HG03139 (cell line): ENCODE measurements around the gene JAKMIP2.
"Not testable (repeated sequence)": the region's sequence is repeated elsewhere in the genome, so short reads cannot be mapped to it uniquely, and the experiment has no call there.

ENCODE experiments used
- ATAC-seq: cut with Tn5 transposase; IDR thresholded peaks from one replicate; pipeline ENCODE4 v1.9.1; 2021; ENCODE audit not compliant: unreplicated experiment

JAKMIP2 gene

DNA sequence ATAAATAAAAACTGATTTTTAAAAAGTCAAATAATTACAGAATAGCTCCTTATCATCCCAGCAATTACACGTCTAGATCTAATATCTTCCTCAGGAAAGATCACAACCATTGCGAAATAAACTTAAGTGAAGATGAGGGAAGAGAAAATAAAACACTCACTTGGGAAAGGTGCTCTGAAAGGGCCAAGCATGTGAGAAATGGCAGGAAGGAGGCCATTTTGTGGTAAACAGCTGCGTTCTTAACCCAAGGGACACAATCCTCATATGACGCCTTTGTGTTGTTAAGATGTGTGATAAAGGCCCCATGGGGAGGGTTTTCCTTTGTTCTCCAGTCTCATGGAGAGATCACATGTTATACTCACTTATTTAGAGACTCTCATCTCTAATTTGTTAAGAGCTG lies 32.5 kb downstream of the JAKMIP2 start:
- ATAC-seq: no peak

DNA sequence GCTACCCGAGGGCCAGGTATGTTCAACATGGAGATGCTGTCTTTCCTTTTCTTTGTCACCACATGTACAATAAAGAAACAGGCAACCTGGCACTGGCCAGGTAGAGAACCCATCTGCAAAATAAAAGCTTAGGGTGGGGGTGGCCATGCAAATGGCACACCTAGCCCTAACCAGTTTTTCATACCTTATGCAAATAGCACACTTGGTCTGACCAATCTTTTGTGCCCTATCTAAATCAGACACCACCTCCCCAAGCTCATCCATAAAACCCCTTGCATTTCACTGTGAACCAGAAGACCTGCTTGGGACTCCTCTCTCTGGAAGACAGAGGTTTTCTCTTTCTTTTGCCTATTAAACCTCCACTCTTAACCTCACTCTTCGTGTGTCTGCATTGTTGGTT lies 33.9 kb downstream of the JAKMIP2 start:
- no peak for ATAC-seq

DNA sequence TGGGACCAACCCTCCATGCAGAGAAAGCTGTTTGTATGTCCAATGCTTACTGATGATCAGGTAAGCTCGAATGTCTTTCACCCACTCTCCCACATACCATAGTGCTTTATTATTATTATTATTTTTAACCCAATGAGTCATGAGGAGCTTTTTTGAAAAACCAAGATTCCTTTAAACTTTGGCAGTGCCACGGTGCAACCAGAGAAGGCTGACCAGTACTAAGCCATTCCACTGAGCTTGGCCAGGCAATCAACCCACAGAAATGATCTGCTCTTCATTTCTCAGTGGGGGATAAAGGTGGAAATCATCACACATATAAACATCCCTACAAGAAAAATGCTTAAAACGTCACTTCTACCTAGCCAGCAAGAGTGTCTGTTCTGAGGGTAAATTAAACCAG lies 35.5 kb downstream of the JAKMIP2 start:
- ATAC-seq: no peak

DNA sequence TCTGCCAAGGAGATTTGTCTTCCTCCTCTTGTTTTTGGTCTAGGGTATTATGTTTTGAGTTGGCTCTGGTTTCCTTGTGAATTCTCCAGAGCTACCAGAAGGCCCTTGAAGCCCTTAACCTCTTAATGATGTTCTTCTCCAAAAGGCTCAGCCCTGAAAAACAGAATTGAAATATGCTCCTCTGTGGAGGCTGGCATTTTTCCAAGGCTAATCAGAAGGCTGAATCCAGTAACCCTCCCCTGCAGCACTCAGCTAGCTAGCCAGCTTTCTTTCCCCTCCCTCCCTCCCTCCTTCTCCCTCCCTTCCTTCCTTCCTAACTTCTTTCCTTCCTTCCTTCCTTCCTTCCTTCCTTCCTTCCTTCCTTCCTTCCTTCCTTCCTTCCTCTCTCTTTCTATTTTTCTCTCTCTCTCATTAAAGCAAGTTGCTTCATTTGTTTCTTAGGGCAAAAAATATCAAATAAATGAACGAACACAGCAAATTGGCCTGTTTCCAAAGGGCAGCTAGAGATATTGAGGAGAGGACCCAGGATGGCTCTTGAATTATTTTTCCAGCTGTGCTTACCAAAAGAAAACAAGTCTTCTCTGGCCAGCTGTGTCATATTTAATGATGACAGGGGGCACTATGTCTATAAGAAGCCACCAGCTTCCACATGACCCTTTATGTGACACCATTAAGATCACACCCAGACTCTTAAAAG lies 38.7 kb downstream of the JAKMIP2 start:
- ATAC-seq: no peak

DNA sequence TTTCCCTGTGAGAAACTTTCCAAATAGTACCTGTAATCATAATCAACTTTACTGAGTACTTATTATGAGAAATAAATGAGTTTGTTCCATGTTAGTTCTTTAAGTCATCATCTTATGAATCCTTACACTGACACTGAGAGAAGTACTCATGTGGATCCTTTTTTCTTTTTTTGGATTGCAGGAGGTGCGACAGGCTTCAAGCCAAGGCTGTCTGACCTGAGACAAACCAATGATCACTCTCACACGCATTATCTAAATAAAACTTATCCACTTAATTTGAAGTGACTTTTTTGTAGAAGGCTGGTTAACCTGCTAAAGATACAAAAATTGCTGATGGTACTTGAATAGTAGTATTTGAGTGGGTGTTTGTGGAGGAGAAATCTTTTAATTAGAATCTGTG lies 39.5 kb downstream of the JAKMIP2 start:
- ATAC-seq: no peak

DNA sequence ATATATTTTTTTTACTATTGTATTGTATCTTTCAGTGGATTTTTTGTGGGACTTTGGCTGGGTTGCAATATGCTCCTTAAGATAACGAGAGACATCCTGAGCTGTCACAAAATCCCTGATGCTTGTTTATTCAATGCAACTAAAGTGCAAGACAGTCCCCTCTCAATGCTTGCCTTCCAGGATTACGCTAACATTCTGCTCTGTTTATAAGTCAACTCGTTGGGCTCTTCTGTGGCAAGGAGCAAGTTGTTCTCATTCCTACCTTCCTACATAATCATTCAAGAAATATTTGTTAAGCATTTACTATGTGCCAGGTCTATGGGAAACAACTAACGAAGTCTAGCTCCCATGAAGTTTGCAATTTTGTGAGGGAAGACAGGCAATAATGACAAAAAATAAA lies 40.4 kb downstream of the JAKMIP2 start:
- ATAC-seq: no peak

DNA sequence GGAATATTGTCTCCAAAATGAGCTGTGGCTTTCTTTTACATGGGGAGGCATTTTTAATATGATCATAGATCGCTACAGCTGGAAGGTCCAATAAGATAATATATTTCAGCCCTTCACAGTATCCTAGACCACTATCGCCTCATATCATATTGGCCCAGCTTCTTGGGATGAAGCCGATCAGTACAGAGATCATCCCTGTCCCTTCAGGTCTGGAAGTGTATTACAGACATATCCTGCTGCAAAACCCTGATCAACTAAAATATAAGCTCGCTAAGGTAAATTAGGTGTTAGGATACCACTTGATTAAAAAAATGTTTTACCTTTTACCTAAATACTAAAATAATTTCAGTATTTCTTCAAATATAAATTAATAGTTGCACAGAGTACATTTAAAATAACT lies 41.7 kb downstream of the JAKMIP2 start:
- no peak for ATAC-seq

DNA sequence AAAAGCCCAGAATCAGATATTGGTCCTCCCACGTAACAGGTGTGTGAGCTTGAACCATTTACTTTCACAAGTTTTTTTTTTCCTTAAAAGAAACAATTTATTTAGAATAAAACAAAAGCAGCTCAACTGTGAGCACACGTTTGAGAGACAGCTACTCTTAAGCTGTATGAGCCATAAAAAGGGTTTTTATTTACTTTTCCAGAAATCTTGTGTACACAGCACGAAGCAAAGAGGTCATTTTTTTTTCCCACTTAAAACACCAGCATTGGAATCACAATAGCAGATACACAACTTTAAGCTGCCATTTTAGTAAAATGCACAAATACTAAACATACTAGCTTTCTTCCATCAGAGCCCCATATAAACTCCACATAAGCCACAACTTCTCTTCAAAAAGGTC lies 44.6 kb downstream of the JAKMIP2 start:
- ATAC-seq: no peak

DNA sequence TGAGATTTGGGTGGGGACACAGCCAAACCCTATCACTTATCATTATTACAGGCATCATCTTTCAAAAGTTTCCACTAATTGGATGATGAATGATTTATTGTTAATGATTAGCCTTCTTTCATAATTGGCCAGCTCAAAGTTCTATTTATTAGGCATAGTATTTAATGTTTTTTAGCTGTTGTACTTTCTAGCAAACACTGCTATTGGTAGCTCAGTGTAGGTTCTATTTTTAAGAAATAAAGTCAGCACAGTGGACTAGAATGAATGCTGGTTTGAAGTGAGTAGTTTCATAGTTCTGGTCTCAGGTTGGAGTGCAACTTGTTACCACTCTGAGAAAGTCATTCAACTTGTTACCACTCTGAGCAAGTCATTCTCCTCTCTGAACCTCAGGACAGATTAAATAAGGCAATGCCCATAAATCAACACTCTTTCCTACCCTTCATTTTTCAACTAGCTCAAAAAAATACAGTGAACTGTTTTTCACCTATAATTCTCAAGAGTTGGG lies 46.9 kb downstream of the JAKMIP2 start:
- no peak for ATAC-seq

DNA sequence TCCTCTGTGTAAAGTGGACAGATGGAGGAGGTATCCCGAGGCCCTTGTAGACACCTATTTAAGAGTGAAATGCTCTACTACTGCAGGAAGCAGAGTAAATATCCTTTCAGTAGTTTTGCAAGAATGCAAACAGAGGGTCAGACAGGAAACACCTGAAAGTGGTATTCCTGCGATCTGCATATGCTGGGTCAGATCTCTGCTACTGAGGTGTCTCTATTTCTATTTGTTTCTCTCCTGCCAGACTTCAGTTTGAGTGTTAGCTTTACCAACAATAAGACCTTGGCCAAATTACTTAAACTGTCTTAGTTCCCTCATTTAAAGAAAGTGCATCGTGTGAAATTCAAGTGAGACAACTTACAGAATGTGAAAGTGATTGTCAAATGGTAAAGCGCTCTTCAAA lies 47.6 kb downstream of the JAKMIP2 start:
- ATAC-seq: no peak

DNA sequence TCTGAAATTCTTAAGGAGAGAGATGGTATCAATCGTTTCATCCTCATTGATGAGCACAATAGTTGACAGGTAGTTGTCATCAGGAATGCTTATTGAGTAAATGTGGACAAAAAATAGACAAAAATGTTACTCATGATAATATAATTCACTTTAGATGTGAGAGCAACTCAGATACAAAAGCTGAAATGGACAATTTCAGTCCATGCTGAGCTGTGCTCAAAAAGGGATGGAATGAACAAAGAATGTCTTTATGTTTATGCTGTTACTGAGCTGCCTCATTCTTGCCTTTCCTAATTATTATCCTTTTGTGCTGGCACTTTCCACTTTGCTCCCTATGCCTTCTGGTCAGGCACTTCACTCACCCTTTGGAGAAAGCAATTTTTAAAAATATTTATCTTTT lies 49.5 kb downstream of the JAKMIP2 start:
- no peak for ATAC-seq

DNA sequence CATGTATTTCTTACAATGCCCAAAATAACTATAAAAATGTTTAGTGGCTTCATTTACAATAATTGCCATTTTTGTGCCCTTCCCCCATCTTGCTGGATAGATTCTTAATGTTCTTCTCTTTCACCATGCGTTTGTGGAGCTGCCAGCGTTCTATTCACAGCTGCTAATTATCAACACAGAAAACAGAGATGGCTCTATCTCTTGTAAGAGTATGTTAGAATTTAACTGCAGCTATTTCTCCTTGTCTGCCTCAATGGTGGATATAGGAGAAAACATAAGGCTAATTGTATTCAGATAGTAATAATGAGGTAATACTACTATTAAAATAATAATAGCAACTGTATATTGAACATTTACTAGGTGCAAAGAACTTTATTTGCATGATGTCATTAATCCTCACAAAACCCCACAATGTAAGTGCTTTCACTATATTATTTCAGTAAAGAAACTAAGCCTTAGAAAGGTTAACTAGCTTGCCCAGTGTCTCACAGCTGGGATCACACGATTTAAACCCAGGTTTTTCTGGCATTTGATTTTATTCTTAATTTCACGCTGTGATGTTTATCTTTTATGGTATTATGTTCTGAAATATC lies 50.1 kb downstream of the JAKMIP2 start:
- no peak for ATAC-seq

DNA sequence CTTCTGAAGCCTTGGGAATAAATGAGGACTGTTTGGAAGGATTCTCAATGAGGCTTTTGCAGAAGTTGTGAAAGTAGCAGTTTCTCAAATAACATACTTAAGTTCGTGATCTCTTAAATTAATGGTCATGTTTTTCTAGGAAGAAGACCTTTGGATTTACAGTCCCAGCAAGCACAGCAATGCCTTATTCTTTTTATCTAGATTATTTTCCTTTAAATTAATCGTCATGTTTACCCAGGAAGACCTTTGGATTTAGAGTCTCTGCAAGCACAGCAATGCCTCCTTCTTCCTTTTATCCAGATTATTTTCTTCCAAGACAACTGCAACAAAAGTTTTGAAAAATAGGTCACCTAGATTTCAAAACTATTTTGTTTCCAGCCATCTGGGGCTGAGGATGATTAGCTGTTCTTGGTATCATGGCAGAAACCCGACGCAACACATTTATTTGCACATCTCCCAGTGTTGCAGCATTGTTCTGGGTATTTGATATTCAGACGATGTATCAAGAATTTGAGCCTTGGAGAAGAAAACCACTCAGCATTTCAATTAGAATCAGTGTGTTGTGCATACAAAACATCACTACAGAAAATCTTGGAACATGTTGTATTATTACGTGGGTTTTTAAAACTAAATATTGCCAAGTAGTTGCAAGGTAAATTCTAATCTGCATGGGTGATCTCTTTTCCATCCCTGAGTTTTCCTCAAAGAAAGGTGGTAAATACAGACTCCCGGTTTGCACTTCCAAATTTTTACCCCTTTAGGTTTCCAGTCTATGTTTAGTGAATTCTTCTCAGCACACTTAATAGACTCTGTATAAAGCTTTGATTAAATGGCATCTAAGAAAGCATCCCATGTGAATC lies 50.9 kb downstream of the JAKMIP2 start:
- no peak for ATAC-seq

DNA sequence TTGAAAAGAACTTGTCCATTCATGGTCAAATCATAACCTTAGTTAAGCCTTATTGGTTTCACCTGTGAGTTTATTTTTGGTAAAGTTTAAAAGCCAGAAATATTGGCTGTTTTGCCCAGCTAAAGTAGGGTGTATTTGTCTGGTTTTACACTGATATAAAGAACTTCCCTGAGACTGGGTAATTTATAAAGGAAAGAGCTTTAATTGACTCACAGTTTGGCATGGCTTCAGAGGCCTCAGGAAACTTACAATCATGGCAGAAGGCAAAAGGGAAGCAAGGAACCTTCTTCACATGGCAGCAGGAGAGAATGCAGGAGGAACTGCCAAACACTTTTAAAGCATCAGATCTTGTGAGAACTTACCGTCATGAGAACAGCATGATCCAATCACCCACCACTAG lies 55.3 kb downstream of the JAKMIP2 start:
- no peak for ATAC-seq

DNA sequence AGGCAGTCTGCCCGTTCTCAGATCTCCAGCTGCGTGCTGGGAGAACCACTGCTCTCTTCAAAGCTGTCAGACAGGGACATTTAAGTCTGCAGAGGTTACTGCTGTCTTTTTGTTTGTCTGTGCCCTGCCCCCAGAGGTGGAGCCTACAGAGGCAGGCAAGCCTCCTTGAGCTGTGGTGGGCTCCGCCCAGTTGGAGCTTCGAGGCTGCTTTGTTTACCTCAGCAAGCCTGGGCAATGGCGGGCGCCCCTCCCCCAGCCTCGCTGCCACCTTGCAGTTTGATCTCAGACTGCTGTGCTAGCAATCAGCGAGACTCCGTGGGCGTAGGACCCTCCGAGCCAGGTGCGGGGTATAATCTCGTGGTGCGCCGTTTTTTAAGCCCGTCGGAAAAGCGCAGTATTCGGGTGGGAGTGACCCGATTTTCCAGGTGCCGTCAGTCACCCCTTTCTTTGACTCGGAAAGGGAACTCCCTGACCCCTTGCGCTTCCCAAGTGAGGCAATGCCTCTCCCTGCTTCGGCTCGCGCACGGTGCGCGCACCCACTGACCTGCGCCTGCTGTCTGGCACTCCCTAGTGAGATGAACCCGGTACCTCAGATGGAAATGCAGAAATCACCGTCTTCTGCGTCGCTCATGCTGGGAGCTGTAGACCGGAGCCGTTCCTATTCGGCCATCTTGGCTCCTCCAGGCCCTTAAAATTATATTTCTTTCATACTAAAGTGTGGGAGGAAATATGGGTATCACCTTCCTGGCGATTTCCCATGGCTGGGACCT lies 61.2 kb downstream of the JAKMIP2 start:
- not testable (repeated sequence) for ATAC-seq

DNA sequence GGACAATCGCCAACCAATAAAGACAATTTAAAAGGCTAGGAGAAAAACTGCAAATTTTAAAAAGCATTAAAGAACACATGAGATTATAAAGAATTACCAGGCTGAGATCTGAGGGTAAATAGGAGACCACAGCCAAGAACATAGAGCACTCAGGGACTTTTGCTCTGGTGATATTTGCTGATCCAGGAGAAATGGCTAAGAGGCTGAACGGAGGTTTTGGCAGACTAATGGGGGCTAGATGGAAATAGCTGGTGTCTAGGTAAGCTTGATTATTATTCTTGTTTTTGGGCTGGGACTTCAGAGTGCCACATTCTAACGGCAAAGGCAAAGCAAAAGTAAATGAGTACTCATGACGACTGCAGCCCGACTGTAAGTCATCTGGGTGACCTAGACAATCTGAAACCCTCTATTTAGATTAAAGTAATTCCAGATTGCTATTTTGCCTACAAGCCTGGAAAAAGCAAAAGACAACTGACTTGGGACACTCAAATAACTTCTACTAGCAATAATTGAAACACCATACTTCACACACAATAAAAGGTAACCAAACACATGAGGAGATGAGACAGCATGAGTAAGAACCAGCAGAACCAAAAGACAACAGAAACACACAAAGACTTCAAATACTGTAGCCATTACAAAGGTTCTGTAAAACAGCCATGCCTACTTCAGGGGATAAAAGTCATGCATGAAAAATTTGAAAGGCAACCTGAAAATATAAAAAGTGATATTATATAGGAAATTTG lies 68.8 kb downstream of the JAKMIP2 start:
- ATAC-seq: no peak

DNA sequence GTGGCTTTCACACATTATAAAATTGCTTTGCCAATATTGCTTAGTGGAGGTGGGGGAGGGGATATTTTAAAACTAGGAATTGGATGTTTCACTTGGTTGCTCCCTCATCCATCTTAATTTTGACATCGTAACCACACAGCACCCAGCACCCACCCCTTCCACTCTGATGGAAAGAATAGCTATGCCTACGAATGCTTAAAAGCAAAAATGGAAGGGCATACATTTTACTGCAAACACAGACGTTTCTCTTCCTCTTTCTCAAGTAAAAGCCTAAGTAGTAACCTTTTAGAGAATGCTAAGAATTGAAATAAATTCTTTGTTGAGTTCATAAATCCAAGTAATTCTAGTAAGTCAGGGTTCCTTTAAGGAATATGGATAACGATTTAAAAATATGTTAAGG lies 69.9 kb downstream of the JAKMIP2 start:
- ATAC-seq: no peak

DNA sequence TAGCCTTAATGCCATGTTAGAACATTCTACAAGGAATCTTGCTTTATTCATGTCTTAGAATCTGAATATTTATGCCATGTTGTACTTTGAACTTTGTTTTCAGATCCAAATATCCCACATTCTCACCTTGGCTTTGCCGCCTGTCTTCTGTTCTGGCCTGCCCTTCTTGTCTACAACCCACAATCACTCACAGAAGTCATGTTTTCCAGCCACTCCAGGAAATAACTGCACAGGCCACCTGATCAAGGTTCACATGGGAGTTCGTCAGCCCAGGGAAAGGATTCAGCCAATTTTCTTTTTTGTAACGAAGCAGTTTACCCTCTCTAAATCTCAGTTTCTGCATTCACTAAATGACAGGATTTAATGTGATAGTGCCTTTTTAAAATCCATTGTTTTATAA lies 70.5 kb downstream of the JAKMIP2 start:
- no peak for ATAC-seq

DNA sequence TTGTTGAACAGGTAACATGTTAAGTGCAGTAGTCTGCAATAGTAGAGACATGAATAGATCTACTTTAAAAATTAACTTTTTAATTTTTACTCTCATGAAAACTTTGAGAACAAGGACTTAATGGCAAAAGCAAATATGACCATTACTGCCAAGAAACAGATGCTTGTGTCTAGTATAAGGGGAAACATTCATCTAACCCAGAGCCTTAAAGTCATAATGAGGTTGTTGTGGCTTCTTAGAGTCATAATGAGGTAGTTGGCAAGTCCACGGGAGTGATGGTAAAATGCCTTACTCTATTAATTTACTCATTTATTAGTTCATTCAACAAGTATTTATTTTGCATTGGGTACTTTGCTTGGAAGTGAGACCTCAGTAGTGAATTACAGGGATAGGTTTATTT lies 71.5 kb downstream of the JAKMIP2 start:
- ATAC-seq: no peak

DNA sequence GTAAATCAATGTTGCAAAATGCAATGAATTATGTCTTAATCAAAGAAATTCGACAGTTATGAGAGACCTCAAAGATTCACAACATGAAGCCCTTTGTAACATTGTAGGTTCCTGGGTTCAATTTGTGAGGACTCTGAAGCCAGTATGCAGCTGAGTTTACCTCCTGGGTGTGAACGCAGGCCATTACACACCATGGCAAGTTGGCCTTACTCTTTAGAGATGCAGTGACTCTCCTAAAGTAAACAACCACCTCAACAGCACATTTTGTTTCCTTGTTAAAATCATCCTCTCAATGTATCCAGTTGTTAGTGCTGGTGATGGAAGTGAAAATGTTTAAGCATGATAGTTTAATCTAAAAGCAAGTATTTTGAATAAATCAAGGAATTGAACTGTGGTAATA lies 73.8 kb downstream of the JAKMIP2 start:
- no peak for ATAC-seq

DNA sequence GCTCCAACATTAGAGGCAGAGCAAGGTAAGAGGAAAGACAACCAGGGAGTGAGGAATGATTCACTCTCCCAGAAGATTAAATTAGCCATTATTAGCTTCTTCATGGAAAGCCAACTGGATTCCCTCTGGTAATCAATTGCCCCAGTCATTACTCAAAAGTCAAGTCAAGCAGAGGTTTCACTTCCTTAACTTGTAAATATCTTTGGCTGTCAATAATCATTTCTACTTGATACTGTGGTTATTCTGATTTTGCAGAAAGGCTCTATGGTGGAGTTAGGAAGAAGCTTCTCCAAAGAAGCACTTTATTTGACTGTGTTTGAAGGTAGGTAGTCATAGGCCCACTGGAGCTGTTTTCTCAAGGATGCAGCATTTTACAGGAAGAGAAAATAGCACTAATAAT lies 78.0 kb downstream of the JAKMIP2 start:
- ATAC-seq: no peak
